H9 (cell line): ENCODE data around the gene DHODH. TPM values are rescaled to one million over a fixed set of nuclear protein-coding genes. Genes with fewer than 3 reads are reported as not detected.

Experiments used
- DNase-seq: peaks from one replicate; pipeline ENCODE4 v3.0.0-alpha.2; 2017
- H2AFZ ChIP-seq: one replicate; pipeline ENCODE4 v1.6.1; 2013; ENCODE audit warnings: mild to moderate bottlenecking, low read length, control low read depth, moderate library complexity
- H2AK5ac ChIP-seq: 2 replicates; pipeline ENCODE4 v1.6.1; 2013; ENCODE audit warnings: low read length, control low read depth, mixed read lengths; ENCODE audit not compliant: insufficient read length
- H2BK120ac ChIP-seq: one replicate; pipeline ENCODE4 v1.6.1; 2013; ENCODE audit warnings: low read depth, mild to moderate bottlenecking, low read length, control low read depth, inconsistent platforms; ENCODE audit not compliant: poor library complexity, severe bottlenecking
- H2BK12ac ChIP-seq: 2 replicates; pipeline ENCODE4 v1.6.1; 2013; ENCODE audit warnings: low read length, control low read depth, mixed read lengths, low read depth; ENCODE audit not compliant: insufficient read length
- H2BK15ac ChIP-seq: 2 replicates; pipeline ENCODE4 v1.6.1; 2013; ENCODE audit warnings: low read depth, low read length, control low read depth
- H2BK20ac ChIP-seq: one replicate; pipeline ENCODE4 v1.6.1; 2013; ENCODE audit warnings: low read depth, mild to moderate bottlenecking, low read length, control low read depth, inconsistent platforms; ENCODE audit not compliant: poor library complexity, severe bottlenecking
- H2BK5ac ChIP-seq: 2 replicates; pipeline ENCODE4 v1.6.1; 2013; ENCODE audit warnings: low read length, control low read depth, mixed read lengths; ENCODE audit not compliant: insufficient read length
- H3K14ac ChIP-seq: 2 replicates; pipeline ENCODE4 v1.6.1; 2013; ENCODE audit warnings: low read length, control low read depth; ENCODE audit not compliant: insufficient read depth
- H3K18ac ChIP-seq: 2 replicates; pipeline ENCODE4 v1.6.1; 2013; ENCODE audit warnings: low read depth, mild to moderate bottlenecking, mixed read lengths, low read length, control low read depth; ENCODE audit not compliant: insufficient read length
- H3K23ac ChIP-seq: 2 replicates; pipeline ENCODE4 v1.6.1; 2013; ENCODE audit warnings: low read length, control low read depth, mixed read lengths, low read depth; ENCODE audit not compliant: insufficient read length
- H3K23me2 ChIP-seq: 2 replicates; pipeline ENCODE4 v1.6.1; 2013; ENCODE audit warnings: low read depth, mild to moderate bottlenecking, mixed read lengths, low read length, control low read depth; ENCODE audit not compliant: insufficient read length, poor library complexity, severe bottlenecking
- H3K27ac ChIP-seq: 2 replicates; pipeline ENCODE4 v1.5.1; 2013; ENCODE audit warnings: low read length, control low read depth, mixed read lengths, low read depth; ENCODE audit not compliant: insufficient read length
- H3K27me3 ChIP-seq: 2 replicates; pipeline ENCODE4 v1.6.1; 2013; ENCODE audit warnings: low read length, control low read depth, inconsistent platforms; ENCODE audit not compliant: insufficient read depth
- H3K4ac ChIP-seq: 2 replicates; pipeline ENCODE4 v1.6.1; 2013; ENCODE audit warnings: low read depth, mild to moderate bottlenecking, control low read depth, inconsistent platforms, low read length, moderate library complexity
- H3K4me1 ChIP-seq: 2 replicates; pipeline ENCODE4 v1.6.1; 2013; ENCODE audit warnings: low read length, control low read depth, inconsistent platforms; ENCODE audit not compliant: insufficient read depth
- H3K4me2 ChIP-seq: 2 replicates; pipeline ENCODE4 v1.6.1; 2013; ENCODE audit warnings: low read length, control low read depth, mixed read lengths; ENCODE audit not compliant: insufficient read length, insufficient read depth
- H3K56ac ChIP-seq: 2 replicates; pipeline ENCODE4 v1.6.1; 2013; ENCODE audit warnings: low read depth, mild to moderate bottlenecking, mixed read lengths, low read length, control low read depth; ENCODE audit not compliant: insufficient read length
- H3K79me1 ChIP-seq: 2 replicates; pipeline ENCODE4 v1.6.1; 2013; ENCODE audit warnings: low read depth, mild to moderate bottlenecking, moderate library complexity, low read length, control low read depth, inconsistent platforms; ENCODE audit not compliant: insufficient read depth, poor library complexity, severe bottlenecking
- H3K79me2 ChIP-seq: 2 replicates; pipeline ENCODE4 v1.6.1; 2013; ENCODE audit warnings: low read length, control low read depth, inconsistent platforms; ENCODE audit not compliant: insufficient read depth
- H3K9ac ChIP-seq: 2 replicates; pipeline ENCODE4 v1.6.1; 2013; ENCODE audit warnings: low read length, control low read depth, mixed read lengths; ENCODE audit not compliant: insufficient read length; ENCODE audit errors: extremely low read depth
- H3K9me3 ChIP-seq: one replicate; pipeline ENCODE4 v1.6.1; 2013; ENCODE audit warnings: low read depth, low read length, inconsistent platforms; ENCODE audit not compliant: control insufficient read depth
- H3T11ph ChIP-seq: one replicate; pipeline ENCODE4 v1.6.1; 2013; ENCODE audit warnings: mild to moderate bottlenecking, low read length, control low read depth, inconsistent platforms
- H4K20me1 ChIP-seq: one replicate; pipeline ENCODE4 v1.6.1; 2013; ENCODE audit not compliant: control insufficient read depth, insufficient read length, insufficient read depth
- H4K5ac ChIP-seq: 2 replicates; pipeline ENCODE4 v1.6.1; 2013; ENCODE audit warnings: low read depth, mild to moderate bottlenecking, mixed read lengths, low read length, control low read depth; ENCODE audit not compliant: insufficient read length
- H4K8ac ChIP-seq: replicated peaks from 2 replicates; pipeline ENCODE4 v1.6.1; 2013; ENCODE audit warnings: low read length, control low read depth, mixed read lengths, low read depth; ENCODE audit not compliant: insufficient read length
- H4K91ac ChIP-seq: 2 replicates; pipeline ENCODE4 v1.6.1; 2013; ENCODE audit warnings: low read depth, mild to moderate bottlenecking, moderate library complexity, mixed read lengths, low read length, control low read depth; ENCODE audit not compliant: insufficient read length
- H3K27ac Mint-ChIP-seq, 3 experiments: 2 replicates in 2 of 3; 3 replicates in 1 of 3; pipeline ENCODE4 v1.8.0; 2020 to 2021; ENCODE audit warnings: mixed read lengths in 3 of 3, mild to moderate bottlenecking in 1 of 3, moderate library complexity in 1 of 3
- H3K27me3 Mint-ChIP-seq: 2 replicates; pipeline ENCODE4 v1.8.0; 2021; ENCODE audit warnings: low read depth, mild to moderate bottlenecking, moderate library complexity, mixed read lengths
- H3K36me3 Mint-ChIP-seq, 3 experiments: 2 replicates in 2 of 3; 3 replicates in 1 of 3; pipeline ENCODE4 v1.8.0; 2020 to 2021; ENCODE audit warnings: low read depth in 3 of 3, mixed read lengths in 3 of 3; ENCODE audit not compliant: insufficient read depth in 1 of 3
- H3K4me1 Mint-ChIP-seq, 2 experiments: 2 replicates each; pipeline ENCODE4 v1.8.0; 2020; ENCODE audit warnings: mixed read lengths in 2 of 2
- H3K4me3 Mint-ChIP-seq, 2 experiments: 2 replicates in 1 of 2; 3 replicates in 1 of 2; pipeline ENCODE4 v1.8.0; 2020 to 2021; ENCODE audit warnings: mild to moderate bottlenecking in 2 of 2, mixed read lengths in 2 of 2, moderate library complexity in 1 of 2
- H3K9me3 Mint-ChIP-seq, 2 experiments: 2 replicates in 1 of 2; 3 replicates in 1 of 2; pipeline ENCODE4 v1.8.0; 2020; ENCODE audit warnings: mild to moderate bottlenecking in 2 of 2, mixed read lengths in 2 of 2, moderate library complexity in 1 of 2
- WGBS: extraction: QIAGEN DNeasy Blood & Tissue Kit; methylation state at CpG from one replicate; pipeline ENCODE4 v1.1.7; 2013; ENCODE audit warnings: missing lambda C conversion rate, low lambda C conversion rate, mixed read lengths; ENCODE audit not compliant: insufficient read length; ENCODE audit errors: extremely low coverage; 5-methylcytosine and 5-hydroxymethylcytosine counted together
- total RNA-seq: library from RNA; stranded (reverse); gene quantifications from 2 replicates; pipeline ENCODE4 v1.2.1, GENCODE V29; 2021
- TF ChIP-seq, protein P1 (sequence below): fragments of 200-600 bp; sonication (generic); conservative IDR thresholded peaks from 3 replicates; pipeline ENCODE4 v1.8.0; 2021; ENCODE audit warnings: antibody characterized with exemption, mild to moderate bottlenecking

The DHODH gene
- total RNA-seq, 1 experiment from 2014 or later, result 16.4 TPM

DNA sequence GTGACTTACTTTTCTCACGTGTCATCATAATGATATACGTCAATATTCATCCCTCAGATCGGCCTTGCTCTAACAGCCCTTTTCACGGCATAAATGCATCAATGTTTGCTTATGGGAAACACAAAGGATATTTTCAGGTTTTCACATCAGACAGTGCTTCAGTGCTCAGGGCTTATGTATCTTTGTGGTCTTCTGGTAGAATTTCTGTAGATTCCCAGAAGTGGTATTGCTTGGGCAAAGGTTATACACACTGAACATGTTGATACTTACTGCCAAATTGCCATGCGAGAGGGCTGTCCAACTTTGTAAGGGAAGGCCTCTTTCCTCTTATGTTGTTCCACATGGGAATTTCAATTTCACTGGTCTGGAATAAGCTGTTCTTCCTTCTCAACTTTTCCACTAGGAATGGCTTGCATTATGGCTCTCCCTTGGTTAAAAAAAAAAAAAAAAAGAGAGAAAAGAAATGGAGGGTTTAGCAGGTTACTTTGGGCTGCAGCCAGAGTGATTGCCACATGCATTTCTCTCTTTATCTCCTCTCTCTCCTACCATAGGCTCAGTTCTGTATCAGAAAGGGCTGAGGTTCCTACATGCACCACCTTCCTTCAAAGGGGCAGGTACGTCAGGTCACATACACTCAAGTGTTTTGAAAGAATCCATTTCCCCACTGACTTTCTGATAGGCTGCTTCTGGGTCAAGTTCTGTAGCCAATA, 19.3 kb downstream of the DHODH start:
- no peaks in the 10 kb centered on the region for H3K27me3 ChIP-seq
- no peak overlapping the region for H4K5ac ChIP-seq
- H3K14ac ChIP-seq, result no peak overlapping the region
- Mint-ChIP-seq H3K27ac (no peak overlapping the region), H3K9me3 (no peaks in the 10 kb centered on the region), H3K4me1 (peaks cover 7 to 10% of the 10 kb centered on the region in 2 experiments), H3K27me3 (no peaks in the 10 kb centered on the region), H3K36me3 (peaks cover 11 to 24% (median 23%) of the 10 kb centered on the region in 3 experiments; a peak in 6 of 7 replicates), H3K4me3 (no peak overlapping the region)
- no peak overlapping the region for H2BK120ac ChIP-seq
- H3K4me1 ChIP-seq, result no peaks in the 10 kb centered on the region
- no peak overlapping the region for H2AFZ ChIP-seq
- no peak overlapping the region for H2BK12ac ChIP-seq
- H3K27ac ChIP-seq, result no peak overlapping the region
- no peak overlapping the region for H3K4me2 ChIP-seq
- no peaks in the 10 kb centered on the region for H3K79me1 ChIP-seq
- H4K91ac ChIP-seq, result no peak overlapping the region
- no peak overlapping the region for H2BK15ac ChIP-seq
- WGBS, result no CpG with 5 or more reads among the region's 6 CpGs
- H3K4ac ChIP-seq, result no peak overlapping the region
- H3K23ac ChIP-seq, result no peak overlapping the region
- no peak overlapping the region for H3K18ac ChIP-seq
- H2BK20ac ChIP-seq, result no peak overlapping the region
- H3T11ph ChIP-seq, result no peak overlapping the region
- no peak overlapping the region for H2AK5ac ChIP-seq
- no peaks in the 10 kb centered on the region for H3K79me2 ChIP-seq
- no peak overlapping the region for H2BK5ac ChIP-seq
- H4K20me1 ChIP-seq, result no peaks in the 10 kb centered on the region
- TF ChIP-seq, protein P1, sequence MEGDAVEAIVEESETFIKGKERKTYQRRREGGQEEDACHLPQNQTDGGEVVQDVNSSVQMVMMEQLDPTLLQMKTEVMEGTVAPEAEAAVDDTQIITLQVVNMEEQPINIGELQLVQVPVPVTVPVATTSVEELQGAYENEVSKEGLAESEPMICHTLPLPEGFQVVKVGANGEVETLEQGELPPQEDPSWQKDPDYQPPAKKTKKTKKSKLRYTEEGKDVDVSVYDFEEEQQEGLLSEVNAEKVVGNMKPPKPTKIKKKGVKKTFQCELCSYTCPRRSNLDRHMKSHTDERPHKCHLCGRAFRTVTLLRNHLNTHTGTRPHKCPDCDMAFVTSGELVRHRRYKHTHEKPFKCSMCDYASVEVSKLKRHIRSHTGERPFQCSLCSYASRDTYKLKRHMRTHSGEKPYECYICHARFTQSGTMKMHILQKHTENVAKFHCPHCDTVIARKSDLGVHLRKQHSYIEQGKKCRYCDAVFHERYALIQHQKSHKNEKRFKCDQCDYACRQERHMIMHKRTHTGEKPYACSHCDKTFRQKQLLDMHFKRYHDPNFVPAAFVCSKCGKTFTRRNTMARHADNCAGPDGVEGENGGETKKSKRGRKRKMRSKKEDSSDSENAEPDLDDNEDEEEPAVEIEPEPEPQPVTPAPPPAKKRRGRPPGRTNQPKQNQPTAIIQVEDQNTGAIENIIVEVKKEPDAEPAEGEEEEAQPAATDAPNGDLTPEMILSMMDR, result no peak
- no peak overlapping the region for H3K56ac ChIP-seq
- no peak for DNase-seq
- H3K9me3 ChIP-seq, result no peaks in the 10 kb centered on the region
- no peaks in the 10 kb centered on the region for H3K23me2 ChIP-seq
- H3K9ac ChIP-seq, result no peak overlapping the region
- no peak overlapping the region for H4K8ac ChIP-seq
